SH-SY5Y (cell line): ENCODE measurements around the gene BMP4.

Experiments
- GATA2 ChIP-seq: IDR thresholded peaks from 2 replicates; pipeline ENCODE4 v1.6.1; 2011; ENCODE audit warnings: mild to moderate bottlenecking, low read depth, low read length
- GATA3 ChIP-seq: IDR thresholded peaks from 2 replicates; pipeline ENCODE4 v1.6.1; 2011; ENCODE audit warnings: low read depth, mild to moderate bottlenecking, low read length, moderate library complexity

- no peak for TF ChIP-seq GATA2
- TF ChIP-seq GATA3 = no peak
Measured at GRCh38 chr14:53971521-53971920, 14.9 kb upstream of the BMP4 start.
